HG03108 (cell line): ENCODE results near the gene MED15.

Experiments used
- ATAC-seq: cut with Tn5 transposase; IDR thresholded peaks from one replicate; pipeline ENCODE4 v1.9.1; 2021; ENCODE audit warnings: moderate library complexity; ENCODE audit not compliant: unreplicated experiment

The MED15 gene

GRCh38 chr22:20509344-20510047, 2.1 kb downstream of the MED15 start:
- ATAC-seq = no peak

GRCh38 chr22:20510811-20511577, 3.6 kb downstream of the MED15 start:
- no peak for ATAC-seq

GRCh38 chr22:20511578-20512229, 4.3 kb downstream of the MED15 start:
- no peak for ATAC-seq

DNA sequence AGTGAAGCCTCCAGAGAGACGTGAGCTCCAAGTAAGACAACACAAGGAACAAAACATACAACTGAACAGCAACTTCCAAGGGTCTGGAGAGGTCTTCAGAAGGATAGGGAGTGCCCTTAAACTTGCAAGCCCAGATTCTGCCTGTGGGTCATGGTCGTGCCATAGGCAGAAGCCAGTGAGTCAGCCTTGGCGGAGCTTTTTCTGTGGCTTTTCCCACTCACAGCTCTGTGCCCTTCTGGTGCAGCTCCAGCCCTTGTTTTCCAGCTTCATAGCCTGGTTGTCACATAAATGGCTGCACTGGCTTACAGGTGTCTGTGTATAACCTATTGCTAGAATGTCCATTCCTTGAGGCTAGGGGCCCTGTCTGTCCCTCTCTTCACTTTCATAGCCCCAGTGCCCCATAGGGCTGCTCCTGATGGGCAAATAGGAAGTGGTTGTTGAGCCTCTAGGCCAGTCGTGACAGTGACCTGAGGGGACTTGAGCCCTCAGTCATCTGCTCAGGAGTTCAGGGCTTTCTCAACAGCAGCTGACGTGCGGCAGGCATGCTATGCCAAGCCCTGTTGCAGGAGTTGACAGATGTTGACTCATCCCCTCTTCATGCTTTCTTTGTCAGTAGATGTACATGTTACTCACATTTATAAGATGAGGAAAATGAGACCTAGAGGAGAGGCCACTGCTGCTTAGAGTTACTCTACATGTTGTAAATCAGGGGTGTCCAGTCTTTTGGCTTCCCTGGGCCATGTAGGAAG, 7.4 kb downstream of the MED15 start:
- ATAC-seq = no peak

- ATAC-seq = no peak
Observed at GRCh38 chr22:20516399-20516798, 9.0 kb downstream of the MED15 start.

GRCh38 chr22:20517422-20517821, 10.0 kb downstream of the MED15 start:
- ATAC-seq = no peak

GRCh38 chr22:20517841-20518592, 10.6 kb downstream of the MED15 start:
- no peak for ATAC-seq

GRCh38 chr22:20519558-20519957, 12.1 kb downstream of the MED15 start:
- ATAC-seq = no peak

- ATAC-seq = no peak
Observed at GRCh38 chr22:20520093-20520511, 12.7 kb downstream of the MED15 start.

DNA sequence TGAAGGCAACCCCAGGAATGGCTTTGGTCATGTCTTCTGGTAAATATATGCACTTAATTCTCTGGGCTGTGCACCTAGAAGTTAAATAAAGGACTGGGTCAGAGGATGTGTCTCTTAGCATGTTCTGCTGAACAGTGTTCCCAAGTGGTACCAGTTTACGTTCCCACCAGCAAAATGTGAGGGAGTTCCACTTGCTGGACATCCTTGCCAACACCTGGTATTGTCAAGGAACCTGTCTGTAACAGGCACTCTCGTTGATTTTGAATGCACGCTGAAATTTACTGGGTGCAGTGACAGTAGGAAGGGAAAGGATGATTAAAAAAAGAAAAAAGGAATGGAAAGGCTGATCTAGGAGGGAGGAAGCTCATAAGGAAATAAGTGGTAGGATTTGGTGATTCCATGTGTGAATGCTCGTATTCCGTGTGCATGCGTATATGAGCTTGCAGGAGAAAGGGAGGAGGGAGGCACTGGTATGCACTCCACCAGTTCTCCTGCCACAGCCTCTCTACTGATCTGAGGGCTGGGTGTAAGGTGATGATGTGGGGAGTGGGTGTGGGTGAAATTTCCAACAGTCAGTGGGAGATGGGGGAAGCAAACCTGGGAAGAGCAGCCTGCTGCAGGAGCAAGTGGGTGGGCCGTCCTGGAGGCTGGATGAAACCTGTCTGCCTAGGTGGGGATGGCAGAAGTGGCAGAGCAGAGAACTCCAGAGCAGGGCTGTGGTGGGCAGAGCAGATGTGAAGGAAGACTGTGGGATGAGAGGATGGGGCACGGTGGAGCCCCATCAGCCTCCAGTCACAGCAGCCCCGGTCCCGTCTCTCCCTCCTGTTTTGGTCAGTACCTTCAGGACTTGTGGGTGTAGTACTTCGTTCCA, 15.0 kb downstream of the MED15 start:
- ATAC-seq = no peak

- ATAC-seq = no peak
Observed at GRCh38 chr22:20523086-20523983, 15.9 kb downstream of the MED15 start.

DNA sequence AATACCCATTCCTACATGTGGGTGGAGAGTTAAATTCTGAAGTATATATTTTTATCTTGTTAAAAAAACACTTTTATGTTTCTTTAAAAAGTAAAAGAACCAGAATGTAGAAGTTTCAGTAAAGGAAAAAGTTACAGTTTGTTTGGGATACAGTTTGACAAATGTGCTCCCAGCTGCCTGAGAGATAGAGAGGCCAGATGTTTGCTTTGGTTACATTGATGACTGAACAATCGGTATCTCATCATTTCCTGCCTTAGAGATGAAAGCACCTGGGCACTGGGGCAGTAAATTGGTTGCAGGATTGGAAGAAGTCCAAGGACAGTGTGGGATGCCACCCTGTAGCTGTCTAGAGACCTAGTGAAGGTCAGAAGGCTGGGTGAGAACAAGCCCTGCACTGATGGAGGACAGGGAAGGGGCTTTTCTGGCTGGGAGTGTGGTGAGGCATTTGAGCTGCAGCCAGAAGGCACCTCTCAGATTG, 16.6 kb downstream of the MED15 start:
- ATAC-seq = no peak

- no peak for ATAC-seq
Observed at GRCh38 chr22:20525048-20525447, 17.6 kb downstream of the MED15 start.

GRCh38 chr22:20526305-20526627, 18.9 kb downstream of the MED15 start:
- no peak for ATAC-seq

DNA sequence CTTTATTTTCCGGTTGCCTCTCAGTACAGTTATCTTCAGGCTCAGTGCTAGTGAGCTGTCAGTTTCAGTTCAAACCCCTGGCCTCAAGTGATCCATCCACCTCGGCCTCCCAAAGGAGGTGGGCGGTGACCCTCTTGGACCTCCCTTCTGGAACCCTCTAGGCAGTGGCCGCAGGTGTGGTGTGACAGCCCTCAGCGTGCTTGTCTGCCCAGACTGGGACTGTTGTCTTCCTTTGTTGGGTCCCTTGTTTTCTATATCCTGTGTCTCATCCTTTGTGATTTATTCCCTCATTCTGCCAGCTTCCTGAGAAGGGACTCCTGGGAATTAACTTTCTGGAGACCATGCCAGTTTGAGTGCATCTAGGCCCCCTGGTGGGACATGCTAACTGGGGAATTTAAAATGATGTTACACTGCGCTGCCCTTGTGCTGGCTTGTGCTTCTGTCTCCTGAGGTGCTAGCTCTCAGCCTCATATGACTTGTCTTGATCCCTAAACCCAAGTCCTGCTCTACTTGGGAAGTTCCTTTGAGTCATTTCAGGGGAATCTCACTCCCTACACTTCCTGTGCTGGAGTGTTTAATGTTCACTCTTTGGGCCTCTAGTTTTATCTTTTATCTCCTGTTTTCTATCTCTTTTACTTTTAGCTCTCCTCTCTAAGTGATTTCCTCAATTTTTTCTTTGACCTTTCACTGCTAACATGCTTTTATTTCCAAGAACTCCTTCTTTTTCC, 19.4 kb downstream of the MED15 start:
- no peak for ATAC-seq

DNA sequence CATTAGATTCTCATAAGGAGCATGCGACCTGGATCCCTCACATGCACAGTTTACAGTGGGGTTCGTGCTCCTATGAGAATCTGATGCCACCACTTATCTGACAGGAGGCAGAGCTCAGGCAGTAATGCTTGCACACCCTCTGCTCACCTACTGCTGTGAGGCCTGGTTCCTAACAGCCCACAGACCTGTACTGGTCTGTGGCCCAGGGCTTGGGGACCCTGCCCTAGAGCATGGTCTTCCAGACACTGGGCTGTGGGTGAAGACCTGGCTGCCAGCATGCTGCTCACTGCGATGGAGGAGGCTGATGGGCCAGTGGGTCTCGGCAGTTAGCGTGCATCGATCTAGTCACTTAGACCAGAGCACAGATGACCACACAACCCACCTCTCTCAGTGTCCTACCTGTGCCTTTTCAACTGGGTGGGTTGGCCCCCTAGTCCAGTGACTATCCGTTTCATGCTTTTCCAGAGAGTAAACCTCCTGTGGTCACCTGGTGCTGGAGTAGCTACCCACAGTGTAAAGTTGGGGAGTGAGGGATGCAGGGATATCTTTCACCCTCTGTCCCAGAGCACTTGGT, 21.1 kb downstream of the MED15 start:
- no peak for ATAC-seq

GRCh38 chr22:20530368-20531153, 23.2 kb downstream of the MED15 start:
- ATAC-seq = no peak
